Hepatocyte (in vitro differentiated cells): ENCODE data around the gene TM7SF2.

Experiments used
- EZH2 ChIP-seq: fragments of 200-600 bp; sonication (generic); IDR thresholded peaks from 2 replicates; pipeline ENCODE4 v1.6.1; 2016; ENCODE audit warnings: antibody characterized with exemption, mild to moderate bottlenecking, borderline replicate concordance
- EZH2phosphoT487 ChIP-seq: fragments of 200-600 bp; sonication (generic); IDR thresholded peaks from one replicate; pipeline ENCODE4 v1.6.1; 2018; ENCODE audit warnings: antibody characterized with exemption, mild to moderate bottlenecking, low read depth, moderate library complexity; ENCODE audit not compliant: unreplicated experiment, severe bottlenecking
- TF ChIP-seq, protein P1 (sequence below): fragments of 200-600 bp; sonication (generic); IDR thresholded peaks from 2 replicates; pipeline ENCODE4 v1.5.1; 2016; ENCODE audit warnings: antibody characterized with exemption, mild to moderate bottlenecking; ENCODE audit not compliant: poor library complexity

DNA sequence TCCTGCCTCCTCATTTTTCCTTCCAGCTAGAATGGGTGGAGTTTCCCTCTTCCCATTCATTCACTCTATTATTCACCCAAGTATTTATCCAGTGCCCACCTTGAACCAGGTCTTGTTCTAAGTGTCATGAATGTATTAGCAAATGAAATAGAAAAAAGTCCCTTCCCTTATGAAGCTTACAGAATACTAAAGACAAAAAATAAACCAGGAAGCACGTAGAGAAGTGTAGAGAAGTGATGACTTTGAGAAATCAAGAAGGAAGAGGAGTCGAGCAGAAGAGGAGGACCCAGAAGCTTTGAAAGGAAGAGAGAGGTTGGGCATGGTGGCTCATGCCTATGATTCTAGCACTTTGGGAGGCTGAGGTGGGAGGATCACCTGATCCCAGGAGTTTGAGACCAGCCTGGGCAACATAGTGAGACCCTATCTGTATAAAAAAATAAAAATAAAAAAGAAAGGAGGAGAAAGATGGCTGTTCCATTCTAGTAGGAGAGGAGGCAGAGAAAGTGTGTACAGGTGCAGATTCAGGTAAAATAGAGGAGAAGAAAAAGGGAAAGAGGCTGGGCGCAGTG, 39.7 kb downstream of the TM7SF2 start:
- TF ChIP-seq, protein P1, sequence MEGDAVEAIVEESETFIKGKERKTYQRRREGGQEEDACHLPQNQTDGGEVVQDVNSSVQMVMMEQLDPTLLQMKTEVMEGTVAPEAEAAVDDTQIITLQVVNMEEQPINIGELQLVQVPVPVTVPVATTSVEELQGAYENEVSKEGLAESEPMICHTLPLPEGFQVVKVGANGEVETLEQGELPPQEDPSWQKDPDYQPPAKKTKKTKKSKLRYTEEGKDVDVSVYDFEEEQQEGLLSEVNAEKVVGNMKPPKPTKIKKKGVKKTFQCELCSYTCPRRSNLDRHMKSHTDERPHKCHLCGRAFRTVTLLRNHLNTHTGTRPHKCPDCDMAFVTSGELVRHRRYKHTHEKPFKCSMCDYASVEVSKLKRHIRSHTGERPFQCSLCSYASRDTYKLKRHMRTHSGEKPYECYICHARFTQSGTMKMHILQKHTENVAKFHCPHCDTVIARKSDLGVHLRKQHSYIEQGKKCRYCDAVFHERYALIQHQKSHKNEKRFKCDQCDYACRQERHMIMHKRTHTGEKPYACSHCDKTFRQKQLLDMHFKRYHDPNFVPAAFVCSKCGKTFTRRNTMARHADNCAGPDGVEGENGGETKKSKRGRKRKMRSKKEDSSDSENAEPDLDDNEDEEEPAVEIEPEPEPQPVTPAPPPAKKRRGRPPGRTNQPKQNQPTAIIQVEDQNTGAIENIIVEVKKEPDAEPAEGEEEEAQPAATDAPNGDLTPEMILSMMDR: no peak
- no peak for TF ChIP-seq EZH2
- TF ChIP-seq EZH2phosphoT487: no peak
